SK-N-MC (cell line): ENCODE measurements around the gene SMYD3.

Experiments used
- EZH2 ChIP-seq: fragments of 200-600 bp; sonication (generic); IDR thresholded peaks from one replicate; pipeline ENCODE4 v1.6.1; 2017; ENCODE audit warnings: antibody characterized with exemption
- POLR2AphosphoS5 ChIP-seq: IDR thresholded peaks from 2 replicates; pipeline ENCODE4 v1.6.1; 2012; ENCODE audit warnings: mild to moderate bottlenecking, low read depth, low read length, borderline replicate concordance

DNA sequence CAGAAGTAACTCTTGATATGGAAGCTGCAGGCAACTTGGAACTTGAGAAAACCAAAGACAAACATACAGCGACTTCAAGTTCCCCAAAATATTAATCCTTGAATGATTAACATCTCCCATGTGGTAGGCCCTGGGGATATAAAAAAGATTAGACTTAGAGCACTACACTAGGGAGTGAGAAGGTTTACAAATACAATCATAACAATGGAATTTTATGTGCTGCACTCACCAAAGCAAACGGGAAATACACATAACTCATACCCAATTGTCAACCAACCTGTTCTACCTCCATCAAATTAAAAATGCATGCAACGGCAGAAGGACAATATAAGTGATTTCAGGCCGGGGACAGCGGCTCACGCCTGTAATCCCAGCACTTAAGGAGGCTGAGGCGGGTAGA is 3.7 kb downstream of the SMYD3 start:
- no peak for TF ChIP-seq POLR2AphosphoS5
- no peak for TF ChIP-seq EZH2
